ENCODE results near the gene MMP28. TPM values are rescaled to one million over a fixed set of nuclear protein-coding genes. Genes with fewer than 3 reads are reported as not detected.
A peak's percentile ranks its signal among the peaks of the same experiment; 100 is the strongest.

Gene MMP28
- total and polyA plus RNA-seq, 2 donors (not counting 1 experiment from before 2014, with no cell fraction given) = 0.15 to 2.0 TPM

DNA sequence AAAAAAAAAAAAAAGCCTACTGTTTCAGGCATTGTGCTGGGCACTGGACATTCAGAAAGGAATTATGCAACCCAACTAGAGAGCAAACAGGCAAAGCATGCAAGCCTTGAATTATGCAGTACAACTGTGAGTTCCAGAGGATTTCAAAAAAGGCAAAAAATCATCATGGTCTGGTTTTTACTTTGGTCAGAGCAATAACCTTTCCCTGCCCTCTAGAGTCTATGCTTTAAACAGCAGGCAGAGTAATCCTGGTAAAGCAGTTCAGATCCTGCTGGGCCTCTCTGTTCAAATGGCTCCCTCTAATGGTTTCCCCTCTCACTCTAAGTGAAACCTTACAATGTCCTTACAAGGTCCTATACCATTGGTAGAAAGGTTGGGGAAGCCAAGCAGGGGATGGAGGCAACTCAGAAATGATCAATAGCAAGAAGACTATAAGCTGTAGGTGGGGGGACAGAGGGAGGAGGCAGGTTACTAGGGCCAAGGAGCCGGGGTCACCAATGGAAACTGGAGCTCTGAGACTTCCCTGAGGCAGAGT, 9.3 kb upstream of the MMP28 start:
- H3K79me2 ChIP-seq (ENCODE audit: control insufficient read depth, insufficient read depth, low read length) = peaks cover 4% of the 10 kb centered on the region
- no peaks in the 10 kb centered on the region for H3K36me3 ChIP-seq (replicated peaks in 1 of 2; ENCODE audit: control extremely low read depth in 1 of 2, control insufficient read depth in 1 of 2, extremely low read depth in 1 of 2, insufficient read depth in 2 of 2, low read length in 1 of 2)
- no peak overlapping the region for H3K27ac Mint-ChIP-seq
- no peaks in the 10 kb centered on the region for H3K27me3 Mint-ChIP-seq
- no peak overlapping the region for H3K4me3 Mint-ChIP-seq
- intact Hi-C loops (cut with micrococcal nuclease) = loop anchor here (1.0 to 10.0 kb wide), 3 partner anchors 40 to 562 kb away; partner anchors contain the start of gene SLFN5
- CTCF ChIA-PET = interaction anchor here (0.6 to 8.7 kb wide), 12 partner anchors 9 to 281 kb away, joined by 3 to 349 read pairs (median 4); partner anchors contain the start of genes C17orf50 and MMP28
- H2AFZ ChIP-seq (ENCODE audit: insufficient read depth, low read depth, low read length, poor library complexity, severe bottlenecking) = no peak overlapping the region
- H4K20me1 ChIP-seq (ENCODE audit: control insufficient read depth, insufficient read depth, low read length, poor library complexity, severe bottlenecking) = peaks cover 3% of the 10 kb centered on the region
- H3K9me3 ChIP-seq (ENCODE audit: control extremely low read depth in 1 of 3, control insufficient read depth in 2 of 3, insufficient read depth in 1 of 3, low read length in 2 of 3) = no peaks in the 10 kb centered on the region
- H3K9me3 Mint-ChIP-seq (ENCODE audit: insufficient read depth) = no peaks in the 10 kb centered on the region
- H3K4me1 ChIP-seq (ENCODE audit: control insufficient read depth in 2 of 2, insufficient read depth in 2 of 2, low read length in 2 of 2) = peaks cover 27 to 32% of the 10 kb centered on the region in 2 donors
- POLR2A ChIA-PET = interaction anchor here (0.7 to 1.5 kb wide), 5 partner anchors 9 to 40 kb away, joined by 3 to 11 read pairs (median 8); partner anchors contain the start of gene MMP28
- TF ChIP-seq, protein P1, sequence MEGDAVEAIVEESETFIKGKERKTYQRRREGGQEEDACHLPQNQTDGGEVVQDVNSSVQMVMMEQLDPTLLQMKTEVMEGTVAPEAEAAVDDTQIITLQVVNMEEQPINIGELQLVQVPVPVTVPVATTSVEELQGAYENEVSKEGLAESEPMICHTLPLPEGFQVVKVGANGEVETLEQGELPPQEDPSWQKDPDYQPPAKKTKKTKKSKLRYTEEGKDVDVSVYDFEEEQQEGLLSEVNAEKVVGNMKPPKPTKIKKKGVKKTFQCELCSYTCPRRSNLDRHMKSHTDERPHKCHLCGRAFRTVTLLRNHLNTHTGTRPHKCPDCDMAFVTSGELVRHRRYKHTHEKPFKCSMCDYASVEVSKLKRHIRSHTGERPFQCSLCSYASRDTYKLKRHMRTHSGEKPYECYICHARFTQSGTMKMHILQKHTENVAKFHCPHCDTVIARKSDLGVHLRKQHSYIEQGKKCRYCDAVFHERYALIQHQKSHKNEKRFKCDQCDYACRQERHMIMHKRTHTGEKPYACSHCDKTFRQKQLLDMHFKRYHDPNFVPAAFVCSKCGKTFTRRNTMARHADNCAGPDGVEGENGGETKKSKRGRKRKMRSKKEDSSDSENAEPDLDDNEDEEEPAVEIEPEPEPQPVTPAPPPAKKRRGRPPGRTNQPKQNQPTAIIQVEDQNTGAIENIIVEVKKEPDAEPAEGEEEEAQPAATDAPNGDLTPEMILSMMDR (IDR thresholded peaks at IDR 0.05) = peak; percentile 64
- TF ChIP-seq EZH2 (IDR thresholded peaks at IDR 0.05; ENCODE audit: borderline replicate concordance, insufficient read depth, low read depth, low read length, poor library complexity, severe bottlenecking) = no peak
- ATAC-seq (ENCODE audit: low read depth) (peak; percentile 21), DNase-seq (peak; percentile 73)
- H3K9ac ChIP-seq (ENCODE audit: low read length) = no peak overlapping the region
- WGBS (ENCODE audit: insufficient coverage) = no CpG with 5 or more reads among the region's 1 CpG
- no peak overlapping the region for H3K4me3 ChIP-seq (ENCODE audit: control extremely low read depth in 1 of 5, extremely low read depth in 1 of 5, insufficient read depth in 1 of 5, low read depth in 2 of 5, low read length in 4 of 5)
- H3K4me1 Mint-ChIP-seq = peaks cover 35% of the 10 kb centered on the region
- H3K27ac ChIP-seq (ENCODE audit: low read length in 2 of 2) = no peak overlapping the region
- no peak overlapping the region for H3K4me2 ChIP-seq (replicated peaks; ENCODE audit: low read depth, low read length, poor library complexity, severe bottlenecking)
- no peaks in the 10 kb centered on the region for H3K27me3 ChIP-seq (replicated peaks in 1 of 4; ENCODE audit: control extremely low read depth in 1 of 4, control insufficient read depth in 3 of 4, insufficient read depth in 4 of 4, low read length in 3 of 4)
